BLaER1 (cell line): ENCODE measurements around the gene CLEC19A.

ENCODE experiments used
- H3K27ac ChIP-seq: shearing (Covaris generic); formaldehyde crosslinking; 2 replicates; pipeline ENCODE4 v1.8.1; 2022
- H3K27me3 ChIP-seq: shearing (Covaris generic); formaldehyde crosslinking; 2 replicates; pipeline ENCODE4 v1.8.1; 2022
- H3K36me3 ChIP-seq: shearing (Covaris generic); formaldehyde crosslinking; 2 replicates; pipeline ENCODE4 v1.8.1; 2022
- H3K4me1 ChIP-seq: shearing (Covaris generic); formaldehyde crosslinking; 2 replicates; pipeline ENCODE4 v1.8.1; 2022
- H3K4me2 ChIP-seq: shearing (Covaris generic); formaldehyde crosslinking; 2 replicates; pipeline ENCODE4 v1.8.1; 2022
- H3K4me3 ChIP-seq: shearing (Covaris generic); formaldehyde crosslinking; 2 replicates; pipeline ENCODE4 v1.8.1; 2022
- H3K9ac ChIP-seq: shearing (Covaris generic); formaldehyde crosslinking; 2 replicates; pipeline ENCODE4 v1.8.1; 2022
- H3K9me3 ChIP-seq: shearing (Covaris generic); formaldehyde crosslinking; 2 replicates; pipeline ENCODE4 v1.8.1; 2022
- H4K20me1 ChIP-seq: shearing (Covaris generic); formaldehyde crosslinking; 2 replicates; pipeline ENCODE4 v1.8.1; 2022
- Cebpa-rat ChIP-seq: shearing (Covaris generic); IDR thresholded peaks from 2 replicates; pipeline ENCODE4 v1.8.1; 2022

Gene CLEC19A

DNA sequence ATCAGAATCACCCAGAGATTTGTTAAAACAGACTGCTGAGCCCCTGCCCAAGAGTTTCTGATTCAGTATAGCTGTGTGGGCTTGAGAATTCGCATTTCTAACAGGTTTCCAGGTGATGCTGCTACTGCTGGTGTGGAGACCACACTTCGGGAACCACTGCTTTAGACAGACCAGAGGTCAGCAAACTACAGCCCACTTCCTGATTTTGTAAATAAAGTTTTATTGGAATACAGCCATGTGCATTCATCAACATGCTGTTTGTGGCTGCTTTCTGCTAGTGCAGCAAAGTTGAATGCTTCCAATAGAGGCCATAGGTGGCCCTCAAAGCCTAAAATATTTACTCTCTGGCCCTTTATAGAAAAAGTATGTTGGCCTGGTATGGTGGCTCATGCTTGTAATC, 32.6 kb upstream of the CLEC19A start:
- no peak overlapping the region for H3K9ac ChIP-seq
- H4K20me1 ChIP-seq, result no peaks in the 10 kb centered on the region
- no peak overlapping the region for H3K27ac ChIP-seq
- H3K9me3 ChIP-seq, result no peaks in the 10 kb centered on the region
- no peak for TF ChIP-seq Cebpa-rat
- H3K36me3 ChIP-seq, result no peaks in the 10 kb centered on the region
- no peak overlapping the region for H3K4me3 ChIP-seq
- H3K4me1 ChIP-seq, result no peaks in the 10 kb centered on the region
- H3K27me3 ChIP-seq, result no peaks in the 10 kb centered on the region
- H3K4me2 ChIP-seq, result no peak overlapping the region

DNA sequence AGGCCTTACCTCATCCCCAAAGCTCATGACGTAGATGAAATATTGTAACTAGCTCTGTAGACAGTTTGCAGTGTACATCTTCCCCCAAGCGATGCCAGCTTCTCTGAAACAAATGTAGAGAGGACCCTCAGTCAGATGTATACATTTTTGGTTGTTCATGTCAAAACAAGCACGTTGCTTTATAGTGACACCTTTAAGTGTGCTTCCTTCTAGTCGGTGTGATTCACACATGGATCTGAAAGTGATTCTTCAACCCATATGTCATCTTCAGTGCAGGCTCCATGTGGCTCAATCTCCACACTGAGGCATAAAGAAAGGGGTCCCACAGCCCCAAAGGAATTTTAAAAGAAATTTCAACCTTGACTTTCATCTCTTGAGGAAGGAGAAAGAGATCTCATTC, 30.9 kb upstream of the CLEC19A start:
- TF ChIP-seq Cebpa-rat, result no peak
- H3K4me2 ChIP-seq, result no peak overlapping the region
- no peaks in the 10 kb centered on the region for H3K27me3 ChIP-seq
- no peak overlapping the region for H3K27ac ChIP-seq
- no peaks in the 10 kb centered on the region for H4K20me1 ChIP-seq
- no peak overlapping the region for H3K4me3 ChIP-seq
- H3K9me3 ChIP-seq, result no peaks in the 10 kb centered on the region
- H3K9ac ChIP-seq, result no peak overlapping the region
- no peaks in the 10 kb centered on the region for H3K36me3 ChIP-seq
- H3K4me1 ChIP-seq, result no peaks in the 10 kb centered on the region

- H3K4me1 ChIP-seq, result no peaks in the 10 kb centered on the region
- no peak overlapping the region for H3K9ac ChIP-seq
- no peak overlapping the region for H3K4me3 ChIP-seq
- no peaks in the 10 kb centered on the region for H4K20me1 ChIP-seq
- H3K9me3 ChIP-seq, result 0 out of 2 replicates have a peak, but pooled peaks cover 5% of the 10 kb centered on the region
- H3K4me2 ChIP-seq, result no peak overlapping the region
- no peak overlapping the region for H3K27ac ChIP-seq
- H3K27me3 ChIP-seq, result no peaks in the 10 kb centered on the region
- H3K36me3 ChIP-seq, result no peaks in the 10 kb centered on the region
- no peak for TF ChIP-seq Cebpa-rat
Measured at GRCh38 chr16:19264123-19264673, 21.3 kb upstream of the CLEC19A start.

DNA sequence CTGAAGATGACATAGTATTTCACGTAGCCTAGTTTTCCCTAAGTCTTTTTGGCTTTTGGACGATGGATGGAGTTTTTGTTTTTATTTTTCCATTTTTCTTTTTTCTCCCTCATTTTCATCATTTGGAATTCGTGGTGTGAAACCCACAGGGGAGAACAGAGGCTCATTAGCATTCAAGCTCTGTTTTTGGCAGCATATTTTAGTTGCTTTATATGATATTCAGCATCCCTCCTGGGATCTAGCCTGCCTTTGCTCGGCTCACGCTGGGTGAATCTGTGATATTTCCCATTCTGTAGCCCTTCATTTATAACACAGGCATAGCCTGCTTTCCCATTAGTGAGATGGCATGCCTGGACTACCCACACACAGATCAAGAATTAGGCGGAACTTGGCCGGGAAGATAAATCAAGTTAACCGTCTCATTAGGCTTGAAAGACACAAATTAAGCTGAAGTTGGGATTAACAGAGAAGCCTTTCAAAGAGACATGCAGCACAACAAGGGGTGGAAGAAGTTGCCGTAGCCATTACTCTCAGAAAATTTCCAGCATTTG, 20.1 kb upstream of the CLEC19A start:
- no peaks in the 10 kb centered on the region for H4K20me1 ChIP-seq
- H3K36me3 ChIP-seq, result no peaks in the 10 kb centered on the region
- H3K4me1 ChIP-seq, result no peaks in the 10 kb centered on the region
- no peak for TF ChIP-seq Cebpa-rat
- no peak overlapping the region for H3K9ac ChIP-seq
- H3K4me2 ChIP-seq, result no peak overlapping the region
- no peaks in the 10 kb centered on the region for H3K27me3 ChIP-seq
- no peak overlapping the region for H3K4me3 ChIP-seq
- no peak overlapping the region for H3K27ac ChIP-seq
- 0 out of 2 replicates have a peak, but pooled peaks cover 5% of the 10 kb centered on the region for H3K9me3 ChIP-seq

DNA sequence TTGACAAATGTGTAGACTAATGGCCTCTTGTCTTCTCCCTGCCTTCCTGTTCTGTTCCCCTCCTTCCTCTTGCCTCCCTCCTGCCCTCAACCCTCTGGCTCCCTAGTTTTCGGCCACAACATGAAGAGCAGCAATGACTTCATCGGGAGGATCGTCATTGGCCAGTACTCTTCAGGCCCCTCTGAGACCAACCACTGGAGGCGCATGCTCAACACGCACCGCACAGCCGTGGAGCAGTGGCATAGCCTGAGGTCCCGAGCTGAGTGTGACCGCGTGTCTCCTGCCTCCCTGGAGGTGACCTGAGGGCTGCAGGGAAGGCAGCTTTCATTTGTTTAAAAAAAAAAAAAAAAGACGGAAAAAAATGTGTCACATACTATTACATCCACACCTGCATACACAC, 18.8 kb upstream of the CLEC19A start:
- no peaks in the 10 kb centered on the region for H4K20me1 ChIP-seq
- 0 out of 2 replicates have a peak, but pooled peaks cover 5% of the 10 kb centered on the region for H3K9me3 ChIP-seq
- no peak overlapping the region for H3K9ac ChIP-seq
- H3K4me1 ChIP-seq, result no peaks in the 10 kb centered on the region
- H3K27ac ChIP-seq, result no peak overlapping the region
- no peak for TF ChIP-seq Cebpa-rat
- no peak overlapping the region for H3K4me3 ChIP-seq
- no peaks in the 10 kb centered on the region for H3K36me3 ChIP-seq
- no peak overlapping the region for H3K4me2 ChIP-seq
- no peaks in the 10 kb centered on the region for H3K27me3 ChIP-seq

GRCh38 chr16:19269098-19269497, 16.4 kb upstream of the CLEC19A start:
- Histone ChIP-seq H3K9ac (no peak overlapping the region), H3K27me3 (no peaks in the 10 kb centered on the region), H3K4me2 (no peak overlapping the region), H3K4me1 (no peaks in the 10 kb centered on the region), H3K36me3 (no peaks in the 10 kb centered on the region), H3K9me3 (0 out of 2 replicates have a peak, but pooled peaks cover 5% of the 10 kb centered on the region), H3K4me3 (no peak overlapping the region), H4K20me1 (no peaks in the 10 kb centered on the region), H3K27ac (no peak overlapping the region)
- no peak for TF ChIP-seq Cebpa-rat

DNA sequence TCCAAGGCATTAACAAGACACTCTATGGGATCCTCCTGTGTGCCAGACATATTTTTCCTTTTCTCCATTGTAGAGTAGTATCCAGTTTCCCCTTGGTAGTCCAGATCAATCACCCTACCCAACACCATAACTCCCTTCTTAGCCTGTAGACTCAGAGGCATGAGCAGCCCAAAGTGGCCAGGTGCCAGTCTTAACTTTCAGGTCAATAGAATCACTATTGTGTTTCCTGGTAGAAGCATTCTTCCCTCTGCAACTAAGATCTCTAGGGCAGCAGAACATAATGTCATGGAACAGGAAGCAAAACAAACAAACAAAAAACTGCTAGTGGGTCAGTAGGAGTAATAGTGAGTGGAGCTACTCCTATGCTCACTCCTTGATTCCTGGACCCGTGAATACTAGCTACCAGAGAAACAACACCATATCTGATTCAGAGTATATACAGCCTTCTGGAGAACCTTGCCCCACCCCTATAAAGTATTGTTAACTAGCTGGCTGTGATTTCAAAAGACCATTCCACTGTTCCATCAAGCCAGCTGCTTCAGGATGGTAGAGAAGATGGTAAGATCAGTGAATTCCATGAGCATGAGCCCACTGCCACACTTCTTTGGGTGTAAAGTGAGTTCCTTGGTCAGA, 11.2 kb upstream of the CLEC19A start:
- no peaks in the 10 kb centered on the region for H3K9me3 ChIP-seq
- H4K20me1 ChIP-seq, result no peaks in the 10 kb centered on the region
- no peaks in the 10 kb centered on the region for H3K27me3 ChIP-seq
- no peaks in the 10 kb centered on the region for H3K36me3 ChIP-seq
- no peak overlapping the region for H3K9ac ChIP-seq
- TF ChIP-seq Cebpa-rat, result no peak
- H3K4me3 ChIP-seq, result no peak overlapping the region
- no peaks in the 10 kb centered on the region for H3K4me1 ChIP-seq
- no peak overlapping the region for H3K4me2 ChIP-seq
- H3K27ac ChIP-seq, result no peak overlapping the region

GRCh38 chr16:19278403-19278802, 7.1 kb upstream of the CLEC19A start:
- H3K27ac ChIP-seq, result no peak overlapping the region
- no peak overlapping the region for H3K4me2 ChIP-seq
- TF ChIP-seq Cebpa-rat, result no peak
- no peaks in the 10 kb centered on the region for H4K20me1 ChIP-seq
- no peak overlapping the region for H3K4me3 ChIP-seq
- no peaks in the 10 kb centered on the region for H3K27me3 ChIP-seq
- no peaks in the 10 kb centered on the region for H3K36me3 ChIP-seq
- no peaks in the 10 kb centered on the region for H3K4me1 ChIP-seq
- H3K9me3 ChIP-seq, result no peaks in the 10 kb centered on the region
- H3K9ac ChIP-seq, result no peak overlapping the region

GRCh38 chr16:19281246-19281645, 4.3 kb upstream of the CLEC19A start:
- H3K4me1 ChIP-seq, result no peaks in the 10 kb centered on the region
- H3K27ac ChIP-seq, result no peak overlapping the region
- no peaks in the 10 kb centered on the region for H4K20me1 ChIP-seq
- TF ChIP-seq Cebpa-rat, result no peak
- H3K36me3 ChIP-seq, result no peaks in the 10 kb centered on the region
- no peaks in the 10 kb centered on the region for H3K27me3 ChIP-seq
- H3K9ac ChIP-seq, result no peak overlapping the region
- H3K4me2 ChIP-seq, result no peak overlapping the region
- H3K9me3 ChIP-seq, result no peaks in the 10 kb centered on the region
- H3K4me3 ChIP-seq, result no peak overlapping the region

- no peak for TF ChIP-seq Cebpa-rat
- no peak overlapping the region for H3K27ac ChIP-seq
- no peaks in the 10 kb centered on the region for H3K4me1 ChIP-seq
Measured at GRCh38 chr16:19282101-19282500, 3.4 kb upstream of the CLEC19A start.

More at GRCh38 chr16:19282101-19282500, 3.4 kb upstream of the CLEC19A start:
- no peak overlapping the region for H3K9ac ChIP-seq
- H3K4me3 ChIP-seq, result no peak overlapping the region
- H3K27me3 ChIP-seq, result no peaks in the 10 kb centered on the region
- no peaks in the 10 kb centered on the region for H3K9me3 ChIP-seq
- no peaks in the 10 kb centered on the region for H3K36me3 ChIP-seq
- H4K20me1 ChIP-seq, result no peaks in the 10 kb centered on the region
- no peak overlapping the region for H3K4me2 ChIP-seq
